Left colon (tissue), 2 donors: Measurements from ENCODE around the gene TMUB2. TPM values are rescaled to one million over a fixed set of nuclear protein-coding genes. Genes with fewer than 3 reads are reported as not detected.

Experiments
- ATAC-seq: fragments of 200-7000 bp; cut with Tn5 transposase; one replicate; pipeline ENCODE4 v1.9.1; 2020; ENCODE audit warnings: mild to moderate bottlenecking, moderate library complexity
- DNase-seq, 2 donors: peaks; one replicate each; pipeline ENCODE4 v3.0.0-alpha.2; 2020
- intact Hi-C, 2 donors: fragments of 100-400 bp; cut with DNase I in 1 of 2; cut with micrococcal nuclease in 1 of 2; formaldehyde crosslinking; loops; one replicate each; pipeline versions ENCODE4 v1.11.2 to v1.14.0; 2022; cut with DNase I, micrococcal nuclease
- total RNA-seq, 2 donors: library from RNA; stranded (reverse); fragmentation: NEBNext Ultra II Directional; extraction: Animal tissue kit (Norgen Biotek cat#: 25700); gene quantifications; one replicate each; pipeline ENCODE4 v1.2.1, GENCODE V29; 2021
- donor health status: DM: no; HTN: no; CAD: no.
- donor health status: DM: yes; HTN: yes; CAD: no.

TMUB2 gene
- total RNA-seq, 2 donors from 2014 or later: 44.8 to 51.8 TPM

DNA sequence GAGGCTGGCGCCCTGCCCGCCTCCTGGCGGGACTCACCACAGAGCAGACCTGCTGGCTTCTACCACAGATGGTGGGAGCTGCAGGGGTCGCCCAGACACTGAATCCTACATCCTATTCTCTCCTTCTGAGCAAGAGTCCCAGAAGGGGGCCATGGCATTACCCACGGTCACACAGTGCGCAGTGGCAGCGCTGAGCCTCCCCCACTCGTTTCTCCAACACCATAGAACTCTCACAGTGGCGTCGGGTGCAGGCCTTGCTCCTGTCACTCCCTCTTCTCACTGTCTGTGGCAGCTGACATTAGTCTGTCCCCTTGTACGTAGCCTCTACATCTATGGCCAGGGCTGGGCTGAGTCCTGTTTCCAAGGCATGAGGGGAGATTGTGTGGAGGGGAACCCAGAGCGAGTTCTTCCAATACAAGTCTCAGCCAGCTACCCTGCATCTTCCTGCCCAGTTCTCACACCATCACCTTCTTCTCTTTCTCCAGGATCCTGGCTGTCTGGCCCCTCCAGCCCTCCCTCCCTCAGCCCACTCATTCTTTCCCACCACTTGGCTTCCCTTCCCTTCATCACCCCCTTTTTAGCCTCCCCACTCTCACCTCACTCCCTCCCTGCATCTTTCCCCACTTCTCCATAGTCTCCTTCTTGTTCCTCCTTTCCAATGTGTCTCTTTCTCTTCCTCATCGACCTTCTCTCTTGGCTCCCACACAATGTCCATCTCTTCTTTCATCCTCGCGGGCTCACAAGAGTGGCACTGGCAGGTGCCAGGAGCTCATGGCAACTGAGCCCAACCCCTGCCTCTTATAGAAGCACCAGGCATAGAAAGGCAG, 26.8 kb downstream of the TMUB2 start:
- ATAC-seq: no peak
- intact Hi-C loops: loop anchor here (5.0 kb wide), 2 partner anchors 109 to 119 kb away; partner anchors contain the start of gene SLC25A39 (in 1 of the 2)
- DNase-seq: no peak

DNA sequence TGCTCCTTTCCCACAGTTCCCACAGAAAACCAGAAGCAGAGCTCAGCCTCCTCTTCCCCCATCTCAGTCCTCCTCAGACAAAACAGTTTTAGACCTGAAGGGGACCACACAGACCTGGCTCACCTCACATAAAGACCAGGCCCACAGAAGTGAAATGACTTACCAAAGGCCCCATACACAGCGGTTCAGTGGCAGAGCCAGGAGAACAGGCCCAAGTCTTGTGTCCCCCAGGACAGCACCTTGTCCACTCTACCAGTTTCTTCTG, 27.4 kb downstream of the TMUB2 start:
- ATAC-seq: no peak
- DNase-seq: no peak
- intact Hi-C loops: loop anchor here (5.0 kb wide), 2 partner anchors 108 to 118 kb away; partner anchors contain the start of gene SLC25A39 (in 1 of the 2)

- intact Hi-C loops: loop anchor here (5.0 kb wide), 2 partner anchors 107 to 117 kb away; partner anchors contain the start of gene SLC25A39 (in 1 of the 2)
- DNase-seq (no peak), ATAC-seq (no peak)
Measured at GRCh38 chr17:44214896-44215295, 28.1 kb downstream of the TMUB2 start.

GRCh38 chr17:44216173-44216572, 29.4 kb downstream of the TMUB2 start:
- ATAC-seq (no peak), DNase-seq (no peak)
- intact Hi-C loops: no loop called here

DNA sequence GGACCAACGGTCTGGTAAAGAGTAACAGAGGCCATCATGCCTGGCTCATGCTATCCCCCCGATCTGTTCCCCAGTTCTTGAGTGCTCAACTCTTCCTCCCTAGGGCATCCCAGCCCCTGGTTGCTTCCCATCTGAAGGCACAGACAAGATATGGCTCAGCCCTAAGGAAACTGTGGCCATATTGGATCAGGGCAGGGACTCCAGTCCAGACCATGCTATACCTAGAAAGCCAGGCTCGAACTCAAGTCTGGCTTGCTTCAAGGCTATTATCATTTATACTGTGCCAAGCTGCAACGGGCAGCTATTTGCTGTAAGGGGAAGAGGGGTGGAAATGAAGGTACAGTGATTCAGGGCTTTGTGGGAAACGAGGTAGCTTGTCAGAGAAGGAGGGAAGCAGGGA, 29.9 kb downstream of the TMUB2 start:
- DNase-seq (no peak), ATAC-seq (no peak)
- intact Hi-C loops: no loop called here

DNA sequence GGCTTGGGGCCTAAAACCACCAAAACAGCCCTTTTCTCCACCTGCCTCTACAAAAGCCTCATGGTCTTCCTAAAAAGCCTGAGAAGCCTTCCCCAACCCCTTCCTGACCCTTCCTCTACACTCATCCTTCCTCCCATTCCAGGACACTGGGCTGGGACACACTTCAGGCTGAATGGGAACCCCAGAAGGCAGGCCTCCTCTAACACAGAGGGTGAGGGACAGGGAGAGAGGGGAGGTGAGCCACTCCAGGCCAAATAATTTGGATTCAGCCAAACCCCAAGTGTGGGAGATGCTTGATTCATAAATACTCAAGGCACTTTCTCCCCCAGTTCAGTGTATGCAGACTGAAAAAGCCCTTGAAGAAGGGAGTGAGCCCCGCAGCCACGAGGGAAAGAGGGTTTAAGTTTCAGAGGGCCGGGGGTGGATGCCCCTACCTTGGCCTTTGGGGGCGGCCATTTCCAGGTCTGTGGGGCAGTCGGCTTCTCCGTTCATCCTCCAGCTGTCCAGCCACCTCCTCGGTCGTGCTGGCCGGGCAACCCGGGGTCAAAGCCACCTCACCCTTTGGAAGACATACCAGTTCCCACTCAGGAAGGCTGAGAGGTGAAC, 31.1 kb downstream of the TMUB2 start:
- intact Hi-C loops: no loop called here
- no peak for ATAC-seq
- no peak for DNase-seq

DNA sequence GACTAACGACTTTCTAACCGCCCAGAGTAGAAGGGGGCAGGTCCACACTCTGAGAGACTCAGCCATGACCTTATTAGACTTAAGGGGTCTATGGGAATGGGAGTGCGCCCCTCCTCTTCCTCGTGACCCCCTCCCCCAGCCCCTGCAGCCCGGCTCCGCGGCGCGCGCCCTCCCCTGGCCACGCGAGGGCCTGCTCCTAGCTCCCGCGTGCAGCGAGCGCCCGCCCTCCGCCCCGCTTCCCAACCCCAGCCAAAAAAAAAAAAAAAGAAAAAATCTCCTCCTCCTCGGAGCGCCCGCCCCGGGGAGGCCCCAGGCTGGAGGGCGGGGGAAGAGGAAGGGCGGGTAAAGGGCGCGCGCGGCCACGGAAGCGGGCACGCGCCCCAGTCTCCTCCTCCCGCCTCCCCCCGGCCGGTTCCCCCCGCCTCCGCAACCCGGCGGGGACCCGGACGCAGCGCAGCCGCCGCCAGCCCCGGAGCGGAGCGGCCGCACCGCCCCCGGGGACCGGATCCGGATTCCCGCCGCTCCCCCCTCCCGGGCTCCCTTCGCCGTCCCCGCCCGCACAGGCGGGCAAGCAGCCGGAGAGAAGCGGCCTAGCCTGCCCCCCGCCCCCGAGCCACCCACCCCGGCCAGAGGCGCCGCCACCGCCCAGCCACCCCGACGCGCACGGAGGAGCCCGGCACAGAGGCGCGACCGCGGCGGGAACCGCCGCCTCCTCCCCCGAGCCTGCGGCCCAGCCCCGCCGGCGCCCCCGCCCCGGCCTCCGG, 31.8 kb downstream of the TMUB2 start:
- peak; percentile 89 for DNase-seq
- ATAC-seq: peak; percentile 66
- intact Hi-C loops: no loop called here

GRCh38 chr17:44219108-44219615, 32.4 kb downstream of the TMUB2 start:
- DNase-seq: peak; percentile 56 to 76
- intact Hi-C loops: no loop called here

GRCh38 chr17:44219616-44220212, 32.9 kb downstream of the TMUB2 start, which contains the start of gene UBTF:
Gene UBTF (minus strand): TSS chr17:44219675. CDS start chr17:44218229, 1,446 bp downstream.
- intact Hi-C loops: loop anchor here in 1 of 2 donors (5.0 kb wide), 1 partner anchor 108 kb away; no protein-coding TSS in a partner anchor
- peak; percentile 65 to 70 for DNase-seq
- ATAC-seq: peak; percentile 4

More at GRCh38 chr17:44219108-44219615, 32.4 kb downstream of the TMUB2 start:
- ATAC-seq: peak; percentile 34

GRCh38 chr17:44220213-44221083, 33.7 kb downstream of the TMUB2 start:
- DNase-seq (peak in 1 of 2 donors; percentile 63), ATAC-seq (peak; percentile 26)
- intact Hi-C loops: loop anchor here in 1 of 2 donors (5.0 kb wide), 1 partner anchor 107 kb away; no protein-coding TSS in a partner anchor

GRCh38 chr17:44221084-44221861, 34.5 kb downstream of the TMUB2 start:
- intact Hi-C loops: loop anchor here in 1 of 2 donors (5.0 kb wide), 1 partner anchor 106 kb away; no protein-coding TSS in a partner anchor
- peak; percentile 81 to 84 for DNase-seq
- peak; percentile 51 for ATAC-seq

GRCh38 chr17:44221862-44222111, 35.0 kb downstream of the TMUB2 start:
- ATAC-seq: no peak
- intact Hi-C loops: loop anchor here in 1 of 2 donors (5.0 kb wide), 1 partner anchor 106 kb away; no protein-coding TSS in a partner anchor

GRCh38 chr17:44222112-44222869, 35.5 kb downstream of the TMUB2 start:
- intact Hi-C loops: loop anchor here in 1 of 2 donors (5.0 kb wide), 1 partner anchor 105 kb away; no protein-coding TSS in a partner anchor
- ATAC-seq (peak; percentile 23), DNase-seq (peak; percentile 82 to 88)

More at GRCh38 chr17:44221862-44222111, 35.0 kb downstream of the TMUB2 start:
- DNase-seq: peak in 1 of 2 donors; percentile 55

DNA sequence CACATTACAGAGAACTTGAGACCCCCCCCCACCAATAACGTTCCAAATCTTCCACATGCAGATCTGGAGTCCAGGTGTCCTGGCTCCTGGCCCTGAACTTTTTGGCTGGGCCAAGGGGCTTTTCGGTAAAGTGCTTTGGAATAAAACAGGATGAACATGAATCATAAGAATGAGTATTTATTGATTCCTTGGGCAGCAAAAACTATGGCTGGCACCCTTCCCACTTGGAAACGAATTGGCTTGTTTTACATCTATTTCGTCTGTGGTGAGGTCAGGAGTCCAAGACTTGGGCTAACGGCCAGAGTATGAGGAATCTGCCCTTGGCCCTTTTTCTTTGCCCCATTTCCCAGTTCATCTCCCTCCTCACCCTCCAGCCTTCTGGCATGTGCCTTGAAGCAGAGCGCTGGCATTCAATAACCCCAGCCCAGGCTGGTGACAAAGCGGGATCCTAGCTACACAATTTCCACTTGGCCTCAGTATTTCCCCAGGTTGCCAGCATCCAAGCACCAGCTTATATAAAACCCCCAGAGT, 36.8 kb downstream of the TMUB2 start:
- intact Hi-C loops: loop anchor here in 1 of 2 donors (5.0 kb wide), 1 partner anchor 104 kb away; no protein-coding TSS in a partner anchor
- peak; percentile 53 to 61 for DNase-seq
- ATAC-seq: no peak

GRCh38 chr17:44229090-44229489, 42.3 kb downstream of the TMUB2 start:
- DNase-seq (no peak), ATAC-seq (no peak)
- intact Hi-C loops: no loop called here

DNA sequence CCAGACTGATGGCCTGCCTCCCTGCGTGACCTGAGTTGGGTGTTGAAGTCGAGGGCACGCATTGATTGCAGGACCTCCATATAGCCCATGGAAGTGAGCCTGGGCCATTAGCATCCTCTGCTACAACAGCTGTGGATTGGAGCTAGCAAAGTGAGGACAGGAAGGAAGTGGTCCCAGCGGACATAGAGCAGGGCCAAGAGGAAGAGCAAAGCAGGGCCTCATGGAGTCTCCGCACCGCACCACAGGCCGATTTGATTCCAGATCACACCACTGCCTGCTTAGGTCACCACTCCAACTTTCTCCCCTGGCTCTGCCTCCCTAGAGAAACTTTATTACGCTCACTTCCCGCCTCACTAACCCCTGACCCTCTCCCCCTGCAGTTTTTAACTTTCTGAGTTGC, 43.4 kb downstream of the TMUB2 start:
- ATAC-seq (no peak), DNase-seq (no peak)
- intact Hi-C loops: no loop called here
